Endothelial cell of hepatic sinusoid (primary cell): Measurements from ENCODE around the gene AKR1C3.
"Not testable (repeated sequence)": the region's sequence is repeated elsewhere in the genome, so short reads cannot be mapped to it uniquely, and the experiment has no call there.

Experiments
- in situ Hi-C: cut with HindIII; loops from 2 replicates; pipeline ENCODE4 v1.10.0; 2017; ENCODE audit warnings: low sequenced_read_pairs

Gene AKR1C3

GRCh38 chr10:5094265-5095205 is at the start of gene AKR1C3:
Gene AKR1C3 (plus strand): TSS chr10:5094414. CDS start chr10:5094445, 31 bp downstream.
- in situ Hi-C loops = loop anchor here (5.0 kb wide), 2 partner anchors 52 to 242 kb away; no protein-coding TSS in a partner anchor

GRCh38 chr10:5045095-5045494 is 49.1 kb upstream of the AKR1C3 start:
- in situ Hi-C loops = no loop called here

GRCh38 chr10:5046410-5046809 is 47.8 kb upstream of the AKR1C3 start:
- in situ Hi-C loops = no loop called here

GRCh38 chr10:5047055-5047454 is 47.2 kb upstream of the AKR1C3 start:
- in situ Hi-C loops = not testable (repeated sequence)

GRCh38 chr10:5047912-5048628 is 46.1 kb upstream of the AKR1C3 start:
- in situ Hi-C loops = no loop called here

- in situ Hi-C loops = not testable (repeated sequence)
These were observed 41.2 kb upstream of the AKR1C3 start for GRCh38 chr10:5052951-5053500.

- in situ Hi-C loops = not testable (repeated sequence)
These were observed 39.4 kb upstream of the AKR1C3 start for GRCh38 chr10:5054831-5055230.

- in situ Hi-C loops = not testable (repeated sequence)
These were observed 34.9 kb upstream of the AKR1C3 start for GRCh38 chr10:5059267-5059666.

GRCh38 chr10:5060791-5061190 is 33.4 kb upstream of the AKR1C3 start:
- in situ Hi-C loops = not testable (repeated sequence)

GRCh38 chr10:5064656-5065055 is 29.6 kb upstream of the AKR1C3 start:
- in situ Hi-C loops = no loop called here

GRCh38 chr10:5068274-5068984 is 25.8 kb upstream of the AKR1C3 start:
- in situ Hi-C loops = no loop called here

- in situ Hi-C loops = no loop called here
These were observed 23.4 kb upstream of the AKR1C3 start for GRCh38 chr10:5070648-5071410.

- in situ Hi-C loops = no loop called here
These were observed 22.6 kb upstream of the AKR1C3 start for GRCh38 chr10:5071411-5072198.

GRCh38 chr10:5073659-5074058 is 20.6 kb upstream of the AKR1C3 start:
- in situ Hi-C loops = no loop called here

- in situ Hi-C loops = no loop called here
These were observed 17.6 kb upstream of the AKR1C3 start for GRCh38 chr10:5076615-5077014.

GRCh38 chr10:5078547-5079180 is 15.6 kb upstream of the AKR1C3 start:
- in situ Hi-C loops = no loop called here

GRCh38 chr10:5079306-5079830 is 14.8 kb upstream of the AKR1C3 start:
- in situ Hi-C loops = no loop called here

- in situ Hi-C loops = no loop called here
These were observed 14.4 kb upstream of the AKR1C3 start for GRCh38 chr10:5079836-5080235.

- in situ Hi-C loops = no loop called here
These were observed 13.1 kb upstream of the AKR1C3 start for GRCh38 chr10:5081091-5081490.
